GM23338 (cell line): ENCODE measurements around the gene AGAP3. TPM values are rescaled to one million over a fixed set of nuclear protein-coding genes. Genes with fewer than 3 reads are reported as not detected.

Source experiments
- ATAC-seq: fragments of 200-7000 bp; cut with Tn5 transposase; 3 replicates; pipeline ENCODE4 v1.9.1; 2020
- DNase-seq: peaks from one replicate; pipeline ENCODE4 v3.0.0-alpha.2; 2015; ENCODE audit warnings: low spot score
- H2AFZ ChIP-seq: fragments of 200-600 bp; sonication (generic); 2 replicates; pipeline ENCODE4 v1.8.0; 2016; ENCODE audit warnings: antibody characterized with exemption, mild to moderate bottlenecking, moderate library complexity
- H3F3A ChIP-seq: fragments of 200-600 bp; sonication (generic); replicated peaks from 2 replicates; pipeline ENCODE4 v1.8.0; 2017; ENCODE audit warnings: antibody characterized with exemption, mixed run types, low read depth
- H3K27ac ChIP-seq: fragments of 200-600 bp; sonication (generic); 2 replicates; pipeline ENCODE4 v1.6.1; 2016; ENCODE audit warnings: low read depth
- H3K27me3 ChIP-seq: fragments of 200-600 bp; sonication (generic); 2 replicates; pipeline ENCODE4 v1.8.0; 2016; ENCODE audit warnings: mild to moderate bottlenecking, mixed run types, moderate library complexity; ENCODE audit not compliant: insufficient read depth
- H3K36me3 ChIP-seq: fragments of 200-600 bp; sonication (generic); 2 replicates; pipeline ENCODE4 v1.8.0; 2016; ENCODE audit warnings: mild to moderate bottlenecking; ENCODE audit not compliant: insufficient read depth
- H3K4me1 ChIP-seq: fragments of 200-600 bp; sonication (generic); 2 replicates; pipeline ENCODE4 v1.8.0; 2016; ENCODE audit warnings: mild to moderate bottlenecking, moderate library complexity; ENCODE audit not compliant: insufficient read depth
- H3K4me2 ChIP-seq: fragments of 200-600 bp; sonication (generic); 2 replicates; pipeline ENCODE4 v1.7.1; 2017; ENCODE audit warnings: mixed run types
- H3K4me3 ChIP-seq: fragments of 200-600 bp; sonication (generic); 2 replicates; pipeline ENCODE4 v1.6.1; 2016; ENCODE audit warnings: mixed run types
- H3K79me2 ChIP-seq: fragments of 200-600 bp; sonication (generic); replicated peaks from 2 replicates; pipeline ENCODE4 v1.8.0; 2017; ENCODE audit warnings: mild to moderate bottlenecking; ENCODE audit not compliant: insufficient read depth
- H3K9me2 ChIP-seq: fragments of 200-600 bp; sonication (generic); 2 replicates; pipeline ENCODE4 v1.8.0; 2017; ENCODE audit not compliant: insufficient read depth
- H4K20me1 ChIP-seq: fragments of 200-600 bp; sonication (generic); replicated peaks from 2 replicates; pipeline ENCODE4 v1.8.0; 2017; ENCODE audit warnings: mild to moderate bottlenecking; ENCODE audit not compliant: insufficient read depth
- H3K27ac Mint-ChIP-seq: 2 replicates; pipeline ENCODE4 v1.8.0; 2020; ENCODE audit warnings: inconsistent platforms, mild to moderate bottlenecking, moderate library complexity, mixed read lengths
- H3K27me3 Mint-ChIP-seq: 3 replicates; pipeline ENCODE4 v1.8.0; 2022; ENCODE audit warnings: low read depth, mild to moderate bottlenecking, moderate library complexity, mixed read lengths, inconsistent platforms; ENCODE audit not compliant: insufficient read depth, poor library complexity
- H3K36me3 Mint-ChIP-seq: 3 replicates; pipeline ENCODE4 v1.8.0; 2021; ENCODE audit warnings: low read depth, mild to moderate bottlenecking, inconsistent platforms, moderate library complexity, mixed read lengths
- H3K4me1 Mint-ChIP-seq: 3 replicates; pipeline ENCODE4 v1.8.0; 2020; ENCODE audit warnings: mild to moderate bottlenecking, inconsistent platforms, mixed read lengths
- H3K4me3 Mint-ChIP-seq: 3 replicates; pipeline ENCODE4 v1.8.0; 2021; ENCODE audit warnings: moderate library complexity, mild to moderate bottlenecking, inconsistent platforms, mixed read lengths
- H3K9me3 Mint-ChIP-seq: 3 replicates; pipeline ENCODE4 v1.8.0; 2020; ENCODE audit warnings: moderate library complexity, mild to moderate bottlenecking, inconsistent platforms, mixed read lengths
- CREB1 ChIP-seq: fragments of 250-450 bp; sonication (Bioruptor Pico); IDR thresholded peaks from 2 replicates; pipeline ENCODE4 v1.5.0; 2020; ENCODE audit warnings: low read depth, mild to moderate bottlenecking, moderate library complexity
- EZH2 ChIP-seq: fragments of 200-600 bp; sonication (generic); IDR thresholded peaks from one replicate; pipeline ENCODE4 v1.8.0; 2017; ENCODE audit warnings: antibody characterized with exemption, mild to moderate bottlenecking, low read depth; ENCODE audit not compliant: unreplicated experiment
- EZH2phosphoT487 ChIP-seq: fragments of 200-600 bp; sonication (generic); IDR thresholded peaks from one replicate; pipeline ENCODE4 v1.8.1; 2018; ENCODE audit warnings: antibody characterized with exemption; ENCODE audit not compliant: unreplicated experiment
- JUNB ChIP-seq: IDR thresholded peaks from one replicate; pipeline ENCODE4 v1.6.1; 2016; ENCODE audit warnings: antibody characterized with exemption; ENCODE audit not compliant: unreplicated experiment
- NANOG ChIP-seq: IDR thresholded peaks from 2 replicates; pipeline ENCODE4 v1.6.1; 2016; ENCODE audit warnings: antibody characterized with exemption, borderline replicate concordance
- POLR2AphosphoS5 ChIP-seq: IDR thresholded peaks from 2 replicates; pipeline ENCODE4 v1.6.1; 2016; ENCODE audit warnings: antibody characterized with exemption, low read depth
- STAT1 ChIP-seq: IDR thresholded peaks from one replicate; pipeline ENCODE4 v1.6.1; 2016; ENCODE audit warnings: antibody characterized with exemption; ENCODE audit not compliant: unreplicated experiment
- ZNF114 ChIP-seq: fragments of 250-450 bp; sonication (Bioruptor Pico); IDR thresholded peaks from 2 replicates; pipeline ENCODE4 v1.5.0; 2020; ENCODE audit warnings: mild to moderate bottlenecking, moderate library complexity
- ZNF331 ChIP-seq: fragments of 250-450 bp; sonication (Bioruptor Pico); IDR thresholded peaks from 2 replicates; pipeline ENCODE4 v1.5.0; 2020; ENCODE audit warnings: low read depth, mild to moderate bottlenecking, moderate library complexity
- polyA plus RNA-seq: library from polyadenylated mRNA; unstranded; fragments of >200 nt; fragmentation: Nextera tagmentation; extraction: Ambion mirVana; gene quantifications from 2 replicates; pipeline ENCODE4 v1.2.1, GENCODE V29; 2016
- total RNA-seq: library from RNA; depleted of rRNA; stranded (reverse); fragments of >200 nt; shearing (Covaris generic); gene quantifications from 2 replicates; pipeline ENCODE4 v1.2.3, GENCODE V29; 2014
- TF ChIP-seq, protein P1 (sequence below): IDR thresholded peaks from 2 replicates; pipeline ENCODE4 v1.6.1; 2016; ENCODE audit warnings: antibody characterized with exemption
- TF ChIP-seq, protein P2 (sequence below): IDR thresholded peaks from one replicate; pipeline ENCODE4 v1.6.1; 2018; ENCODE audit warnings: antibody characterized with exemption; ENCODE audit not compliant: unreplicated experiment
- TF ChIP-seq, protein P3 (sequence below), 2 experiments: fragments of 200-600 bp in 1 of 2; sonication (generic) in 1 of 2; conservative IDR thresholded peaks; 2 replicates each; pipeline versions ENCODE4 v1.5.1 to v1.6.1; 2016 to 2017; ENCODE audit warnings: antibody characterized with exemption in 2 of 2, low read depth in 2 of 2, mild to moderate bottlenecking in 2 of 2, moderate library complexity in 1 of 2
- TF ChIP-seq, protein P4 (sequence below): fragments of 250-450 bp; sonication (Bioruptor Pico); IDR thresholded peaks from 2 replicates; pipeline ENCODE4 v1.5.0; 2020; ENCODE audit warnings: mild to moderate bottlenecking, moderate library complexity

The AGAP3 gene
- total and polyA plus RNA-seq, 2 experiments from 2014 or later = 24.0 to 39.2 TPM

DNA sequence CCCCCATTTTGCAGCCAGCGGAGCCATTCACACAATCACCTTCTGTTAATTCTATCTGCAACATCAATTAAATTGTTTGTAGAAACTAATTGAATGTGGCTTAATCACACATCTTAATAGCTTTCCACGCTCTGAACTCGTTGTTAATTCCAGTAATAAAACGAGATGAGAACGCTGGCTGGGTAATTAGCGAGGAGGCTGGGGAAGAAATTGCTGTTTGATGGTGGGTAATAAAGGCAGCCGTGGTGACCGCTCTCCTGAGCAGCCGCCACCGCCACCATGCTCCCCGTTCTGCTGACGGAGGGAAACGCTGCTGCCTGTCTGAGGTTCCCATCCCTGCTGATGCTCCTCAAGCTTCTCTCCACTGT is 44.9 kb downstream of the AGAP3 start:
- DNase-seq (no peak), ATAC-seq (no peak)
- Histone ChIP-seq H3K9me2 (no peaks in the 10 kb centered on the region), H3K27me3 (peaks cover 10% of the 10 kb centered on the region), H3K4me1 (peaks cover 5% of the 10 kb centered on the region), H3K4me2 (no peak overlapping the region), H3K4me3 (no peak overlapping the region), H3K27ac (no peak overlapping the region), H3F3A (0 out of 2 replicates have a peak, but pooled peaks cover 5% of the 10 kb centered on the region), H3K79me2 (no peaks in the 10 kb centered on the region), H4K20me1 (peaks cover 11% of the 10 kb centered on the region), H2AFZ (no peak overlapping the region), H3K36me3 (no peaks in the 10 kb centered on the region)
- H3K4me1 Mint-ChIP-seq = peaks cover 11% of the 10 kb centered on the region
- peaks cover 25% of the 10 kb centered on the region for H3K36me3 Mint-ChIP-seq
- H3K4me3 Mint-ChIP-seq = no peak overlapping the region
- TF ChIP-seq EZH2phosphoT487 (no peak), ZNF114 (CRISPR knock-in tag) (no peak), POLR2AphosphoS5 (no peak), STAT1 (no peak), ZNF331 (CRISPR knock-in tag) (no peak), CREB1 (CRISPR knock-in tag) (no peak), JUNB (no peak), EZH2 (no peak), NANOG (no peak)
- TF ChIP-seq, protein P1, sequence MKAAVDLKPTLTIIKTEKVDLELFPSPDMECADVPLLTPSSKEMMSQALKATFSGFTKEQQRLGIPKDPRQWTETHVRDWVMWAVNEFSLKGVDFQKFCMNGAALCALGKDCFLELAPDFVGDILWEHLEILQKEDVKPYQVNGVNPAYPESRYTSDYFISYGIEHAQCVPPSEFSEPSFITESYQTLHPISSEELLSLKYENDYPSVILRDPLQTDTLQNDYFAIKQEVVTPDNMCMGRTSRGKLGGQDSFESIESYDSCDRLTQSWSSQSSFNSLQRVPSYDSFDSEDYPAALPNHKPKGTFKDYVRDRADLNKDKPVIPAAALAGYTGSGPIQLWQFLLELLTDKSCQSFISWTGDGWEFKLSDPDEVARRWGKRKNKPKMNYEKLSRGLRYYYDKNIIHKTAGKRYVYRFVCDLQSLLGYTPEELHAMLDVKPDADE = no peak
- TF ChIP-seq, protein P2, sequence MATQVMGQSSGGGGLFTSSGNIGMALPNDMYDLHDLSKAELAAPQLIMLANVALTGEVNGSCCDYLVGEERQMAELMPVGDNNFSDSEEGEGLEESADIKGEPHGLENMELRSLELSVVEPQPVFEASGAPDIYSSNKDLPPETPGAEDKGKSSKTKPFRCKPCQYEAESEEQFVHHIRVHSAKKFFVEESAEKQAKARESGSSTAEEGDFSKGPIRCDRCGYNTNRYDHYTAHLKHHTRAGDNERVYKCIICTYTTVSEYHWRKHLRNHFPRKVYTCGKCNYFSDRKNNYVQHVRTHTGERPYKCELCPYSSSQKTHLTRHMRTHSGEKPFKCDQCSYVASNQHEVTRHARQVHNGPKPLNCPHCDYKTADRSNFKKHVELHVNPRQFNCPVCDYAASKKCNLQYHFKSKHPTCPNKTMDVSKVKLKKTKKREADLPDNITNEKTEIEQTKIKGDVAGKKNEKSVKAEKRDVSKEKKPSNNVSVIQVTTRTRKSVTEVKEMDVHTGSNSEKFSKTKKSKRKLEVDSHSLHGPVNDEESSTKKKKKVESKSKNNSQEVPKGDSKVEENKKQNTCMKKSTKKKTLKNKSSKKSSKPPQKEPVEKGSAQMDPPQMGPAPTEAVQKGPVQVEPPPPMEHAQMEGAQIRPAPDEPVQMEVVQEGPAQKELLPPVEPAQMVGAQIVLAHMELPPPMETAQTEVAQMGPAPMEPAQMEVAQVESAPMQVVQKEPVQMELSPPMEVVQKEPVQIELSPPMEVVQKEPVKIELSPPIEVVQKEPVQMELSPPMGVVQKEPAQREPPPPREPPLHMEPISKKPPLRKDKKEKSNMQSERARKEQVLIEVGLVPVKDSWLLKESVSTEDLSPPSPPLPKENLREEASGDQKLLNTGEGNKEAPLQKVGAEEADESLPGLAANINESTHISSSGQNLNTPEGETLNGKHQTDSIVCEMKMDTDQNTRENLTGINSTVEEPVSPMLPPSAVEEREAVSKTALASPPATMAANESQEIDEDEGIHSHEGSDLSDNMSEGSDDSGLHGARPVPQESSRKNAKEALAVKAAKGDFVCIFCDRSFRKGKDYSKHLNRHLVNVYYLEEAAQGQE = no peak
- TF ChIP-seq, protein P3, sequence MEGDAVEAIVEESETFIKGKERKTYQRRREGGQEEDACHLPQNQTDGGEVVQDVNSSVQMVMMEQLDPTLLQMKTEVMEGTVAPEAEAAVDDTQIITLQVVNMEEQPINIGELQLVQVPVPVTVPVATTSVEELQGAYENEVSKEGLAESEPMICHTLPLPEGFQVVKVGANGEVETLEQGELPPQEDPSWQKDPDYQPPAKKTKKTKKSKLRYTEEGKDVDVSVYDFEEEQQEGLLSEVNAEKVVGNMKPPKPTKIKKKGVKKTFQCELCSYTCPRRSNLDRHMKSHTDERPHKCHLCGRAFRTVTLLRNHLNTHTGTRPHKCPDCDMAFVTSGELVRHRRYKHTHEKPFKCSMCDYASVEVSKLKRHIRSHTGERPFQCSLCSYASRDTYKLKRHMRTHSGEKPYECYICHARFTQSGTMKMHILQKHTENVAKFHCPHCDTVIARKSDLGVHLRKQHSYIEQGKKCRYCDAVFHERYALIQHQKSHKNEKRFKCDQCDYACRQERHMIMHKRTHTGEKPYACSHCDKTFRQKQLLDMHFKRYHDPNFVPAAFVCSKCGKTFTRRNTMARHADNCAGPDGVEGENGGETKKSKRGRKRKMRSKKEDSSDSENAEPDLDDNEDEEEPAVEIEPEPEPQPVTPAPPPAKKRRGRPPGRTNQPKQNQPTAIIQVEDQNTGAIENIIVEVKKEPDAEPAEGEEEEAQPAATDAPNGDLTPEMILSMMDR (conservative IDR thresholded peaks at IDR 0.05; ENCODE audit: low read depth in 2 of 2) = no peak
- TF ChIP-seq, protein P4, sequence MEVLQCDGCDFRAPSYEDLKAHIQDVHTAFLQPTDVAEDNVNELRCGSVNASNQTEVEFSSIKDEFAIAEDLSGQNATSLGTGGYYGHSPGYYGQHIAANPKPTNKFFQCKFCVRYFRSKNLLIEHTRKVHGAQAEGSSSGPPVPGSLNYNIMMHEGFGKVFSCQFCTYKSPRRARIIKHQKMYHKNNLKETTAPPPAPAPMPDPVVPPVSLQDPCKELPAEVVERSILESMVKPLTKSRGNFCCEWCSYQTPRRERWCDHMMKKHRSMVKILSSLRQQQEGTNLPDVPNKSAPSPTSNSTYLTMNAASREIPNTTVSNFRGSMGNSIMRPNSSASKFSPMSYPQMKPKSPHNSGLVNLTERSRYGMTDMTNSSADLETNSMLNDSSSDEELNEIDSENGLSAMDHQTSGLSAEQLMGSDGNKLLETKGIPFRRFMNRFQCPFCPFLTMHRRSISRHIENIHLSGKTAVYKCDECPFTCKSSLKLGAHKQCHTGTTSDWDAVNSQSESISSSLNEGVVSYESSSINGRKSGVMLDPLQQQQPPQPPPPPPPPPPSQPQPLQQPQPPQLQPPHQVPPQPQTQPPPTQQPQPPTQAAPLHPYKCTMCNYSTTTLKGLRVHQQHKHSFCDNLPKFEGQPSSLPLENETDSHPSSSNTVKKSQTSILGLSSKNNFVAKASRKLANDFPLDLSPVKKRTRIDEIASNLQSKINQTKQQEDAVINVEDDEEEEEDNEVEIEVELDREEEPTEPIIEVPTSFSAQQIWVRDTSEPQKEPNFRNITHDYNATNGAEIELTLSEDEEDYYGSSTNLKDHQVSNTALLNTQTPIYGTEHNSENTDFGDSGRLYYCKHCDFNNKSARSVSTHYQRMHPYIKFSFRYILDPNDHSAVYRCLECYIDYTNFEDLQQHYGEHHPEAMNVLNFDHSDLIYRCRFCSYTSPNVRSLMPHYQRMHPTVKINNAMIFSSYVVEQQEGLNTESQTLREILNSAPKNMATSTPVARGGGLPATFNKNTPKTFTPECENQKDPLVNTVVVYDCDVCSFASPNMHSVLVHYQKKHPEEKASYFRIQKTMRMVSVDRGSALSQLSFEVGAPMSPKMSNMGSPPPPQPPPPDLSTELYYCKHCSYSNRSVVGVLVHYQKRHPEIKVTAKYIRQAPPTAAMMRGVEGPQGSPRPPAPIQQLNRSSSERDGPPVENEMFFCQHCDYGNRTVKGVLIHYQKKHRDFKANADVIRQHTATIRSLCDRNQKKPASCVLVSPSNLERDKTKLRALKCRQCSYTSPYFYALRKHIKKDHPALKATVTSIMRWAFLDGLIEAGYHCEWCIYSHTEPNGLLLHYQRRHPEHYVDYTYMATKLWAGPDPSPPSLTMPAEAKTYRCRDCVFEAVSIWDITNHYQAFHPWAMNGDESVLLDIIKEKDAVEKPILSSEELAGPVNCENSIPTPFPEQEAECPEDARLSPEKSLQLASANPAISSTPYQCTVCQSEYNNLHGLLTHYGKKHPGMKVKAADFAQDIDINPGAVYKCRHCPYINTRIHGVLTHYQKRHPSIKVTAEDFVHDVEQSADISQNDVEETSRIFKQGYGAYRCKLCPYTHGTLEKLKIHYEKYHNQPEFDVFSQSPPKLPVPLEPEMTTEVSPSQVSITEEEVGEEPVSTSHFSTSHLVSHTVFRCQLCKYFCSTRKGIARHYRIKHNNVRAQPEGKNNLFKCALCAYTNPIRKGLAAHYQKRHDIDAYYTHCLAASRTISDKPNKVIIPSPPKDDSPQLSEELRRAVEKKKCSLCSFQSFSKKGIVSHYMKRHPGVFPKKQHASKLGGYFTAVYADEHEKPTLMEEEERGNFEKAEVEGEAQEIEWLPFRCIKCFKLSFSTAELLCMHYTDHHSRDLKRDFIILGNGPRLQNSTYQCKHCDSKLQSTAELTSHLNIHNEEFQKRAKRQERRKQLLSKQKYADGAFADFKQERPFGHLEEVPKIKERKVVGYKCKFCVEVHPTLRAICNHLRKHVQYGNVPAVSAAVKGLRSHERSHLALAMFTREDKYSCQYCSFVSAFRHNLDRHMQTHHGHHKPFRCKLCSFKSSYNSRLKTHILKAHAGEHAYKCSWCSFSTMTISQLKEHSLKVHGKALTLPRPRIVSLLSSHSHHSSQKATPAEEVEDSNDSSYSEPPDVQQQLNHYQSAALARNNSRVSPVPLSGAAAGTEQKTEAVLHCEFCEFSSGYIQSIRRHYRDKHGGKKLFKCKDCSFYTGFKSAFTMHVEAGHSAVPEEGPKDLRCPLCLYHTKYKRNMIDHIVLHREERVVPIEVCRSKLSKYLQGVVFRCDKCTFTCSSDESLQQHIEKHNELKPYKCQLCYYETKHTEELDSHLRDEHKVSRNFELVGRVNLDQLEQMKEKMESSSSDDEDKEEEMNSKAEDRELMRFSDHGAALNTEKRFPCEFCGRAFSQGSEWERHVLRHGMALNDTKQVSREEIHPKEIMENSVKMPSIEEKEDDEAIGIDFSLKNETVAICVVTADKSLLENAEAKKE (CRISPR knock-in tag) = no peak
- peaks cover 25% of the 10 kb centered on the region for H3K27me3 Mint-ChIP-seq
- no peak overlapping the region for H3K27ac Mint-ChIP-seq
- H3K9me3 Mint-ChIP-seq = no peaks in the 10 kb centered on the region
